ENCODE data around the gene MED25. TPM values are rescaled to one million over a fixed set of nuclear protein-coding genes. Genes with fewer than 3 reads are reported as not detected.

MED25 gene
- total RNA-seq, 1 donor from 2014 or later: 72.2 TPM

DNA sequence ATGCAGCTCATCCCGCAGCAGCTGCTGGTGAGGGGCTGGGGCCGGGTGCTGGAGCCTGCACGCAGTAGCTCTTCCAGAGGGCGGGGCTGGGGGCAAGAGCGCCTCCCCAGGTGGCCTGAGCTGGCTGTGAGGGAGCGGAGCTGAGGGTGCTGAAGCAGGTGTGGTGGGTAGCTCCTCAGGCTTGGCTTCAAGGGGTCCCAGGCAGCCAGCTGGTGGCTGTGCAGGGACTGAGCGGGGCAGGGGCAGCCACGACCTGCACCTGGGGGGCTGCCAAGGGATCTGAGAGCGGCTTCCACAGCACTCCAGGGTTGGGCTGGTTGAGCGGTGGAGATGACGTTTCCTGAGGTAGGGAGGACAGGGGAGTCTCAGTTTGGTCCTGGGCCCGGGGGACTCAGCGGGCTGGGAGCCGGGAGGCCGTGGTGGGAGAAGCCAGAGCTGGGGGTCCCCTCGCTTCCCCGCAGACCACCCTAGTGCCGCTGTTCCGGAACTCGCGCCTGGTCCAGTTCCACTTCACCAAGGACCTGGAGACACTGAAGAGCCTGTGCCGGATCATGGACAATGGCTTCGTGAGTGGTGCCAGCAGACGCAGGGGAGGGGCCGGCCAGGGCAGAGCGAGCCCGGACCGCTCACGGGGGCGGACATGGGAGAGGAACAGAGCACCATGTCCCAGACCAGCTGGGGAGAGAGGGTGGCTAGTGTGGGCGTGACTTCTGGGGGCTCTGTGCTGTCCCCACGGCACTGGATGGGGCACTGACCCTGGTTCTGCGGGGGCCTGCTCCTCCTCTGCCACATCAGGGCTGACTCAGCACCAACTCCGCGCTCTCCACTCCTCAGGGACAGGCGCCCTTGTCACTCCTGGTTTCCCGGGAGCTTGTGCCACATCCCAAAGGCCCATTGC, 40.2 kb downstream of the MED25 start:
- H3K79me2 ChIP-seq (ENCODE audit: insufficient read depth, low read length): peaks cover 46% of the 10 kb centered on the region
- peak overlapping the region; percentile 65 for H3K4me2 ChIP-seq (ENCODE audit: low read length)
- peak overlapping the region; percentile 61 for H3K27ac ChIP-seq (ENCODE audit: low read depth, low read length)
- no peak overlapping the region for H3K4me3 ChIP-seq (ENCODE audit: insufficient read depth, low read depth, low read length)
- peak overlapping the region; percentile 50 for H3K9ac ChIP-seq (ENCODE audit: low read length)
- no peak for FAIRE-seq
- no peaks in the 10 kb centered on the region for H3K27me3 ChIP-seq (ENCODE audit: insufficient read depth, low read length)
- DNase-seq (ENCODE audit: low read depth): no peak
- Mint-ChIP-seq H3K36me3 (ENCODE audit: low read depth, unreplicated experiment) (peaks cover 8% of the 10 kb centered on the region), H3K27me3 (ENCODE audit: low read depth, unreplicated experiment) (no peaks in the 10 kb centered on the region), H3K9me3 (ENCODE audit: unreplicated experiment) (no peaks in the 10 kb centered on the region), H3K4me3 (ENCODE audit: unreplicated experiment) (no peak overlapping the region), H3K4me1 (ENCODE audit: low read depth, unreplicated experiment) (peaks cover 12% of the 10 kb centered on the region), H3K27ac (ENCODE audit: unreplicated experiment) (peak overlapping the region; percentile 58)
- peaks cover 73% of the 10 kb centered on the region for H4K20me1 ChIP-seq (ENCODE audit: insufficient read depth, low read length)
- no peaks in the 10 kb centered on the region for H3K9me3 ChIP-seq (ENCODE audit: insufficient read depth, low read depth, low read length)
- H3K4me1 ChIP-seq (ENCODE audit: insufficient read depth, low read length): peaks cover 34% of the 10 kb centered on the region
- H2AFZ ChIP-seq (ENCODE audit: low read depth, low read length): no peak overlapping the region
- H3K36me3 ChIP-seq (ENCODE audit: insufficient read depth, low read length): peaks cover 3% of the 10 kb centered on the region
- TF ChIP-seq EZH2 (IDR thresholded peaks at IDR 0.05; ENCODE audit: insufficient read depth, low read length): no peak
- TF ChIP-seq, protein P1, sequence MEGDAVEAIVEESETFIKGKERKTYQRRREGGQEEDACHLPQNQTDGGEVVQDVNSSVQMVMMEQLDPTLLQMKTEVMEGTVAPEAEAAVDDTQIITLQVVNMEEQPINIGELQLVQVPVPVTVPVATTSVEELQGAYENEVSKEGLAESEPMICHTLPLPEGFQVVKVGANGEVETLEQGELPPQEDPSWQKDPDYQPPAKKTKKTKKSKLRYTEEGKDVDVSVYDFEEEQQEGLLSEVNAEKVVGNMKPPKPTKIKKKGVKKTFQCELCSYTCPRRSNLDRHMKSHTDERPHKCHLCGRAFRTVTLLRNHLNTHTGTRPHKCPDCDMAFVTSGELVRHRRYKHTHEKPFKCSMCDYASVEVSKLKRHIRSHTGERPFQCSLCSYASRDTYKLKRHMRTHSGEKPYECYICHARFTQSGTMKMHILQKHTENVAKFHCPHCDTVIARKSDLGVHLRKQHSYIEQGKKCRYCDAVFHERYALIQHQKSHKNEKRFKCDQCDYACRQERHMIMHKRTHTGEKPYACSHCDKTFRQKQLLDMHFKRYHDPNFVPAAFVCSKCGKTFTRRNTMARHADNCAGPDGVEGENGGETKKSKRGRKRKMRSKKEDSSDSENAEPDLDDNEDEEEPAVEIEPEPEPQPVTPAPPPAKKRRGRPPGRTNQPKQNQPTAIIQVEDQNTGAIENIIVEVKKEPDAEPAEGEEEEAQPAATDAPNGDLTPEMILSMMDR (IDR thresholded peaks at IDR 0.05; ENCODE audit: insufficient read depth, low read depth, low read length): no peak

DNA sequence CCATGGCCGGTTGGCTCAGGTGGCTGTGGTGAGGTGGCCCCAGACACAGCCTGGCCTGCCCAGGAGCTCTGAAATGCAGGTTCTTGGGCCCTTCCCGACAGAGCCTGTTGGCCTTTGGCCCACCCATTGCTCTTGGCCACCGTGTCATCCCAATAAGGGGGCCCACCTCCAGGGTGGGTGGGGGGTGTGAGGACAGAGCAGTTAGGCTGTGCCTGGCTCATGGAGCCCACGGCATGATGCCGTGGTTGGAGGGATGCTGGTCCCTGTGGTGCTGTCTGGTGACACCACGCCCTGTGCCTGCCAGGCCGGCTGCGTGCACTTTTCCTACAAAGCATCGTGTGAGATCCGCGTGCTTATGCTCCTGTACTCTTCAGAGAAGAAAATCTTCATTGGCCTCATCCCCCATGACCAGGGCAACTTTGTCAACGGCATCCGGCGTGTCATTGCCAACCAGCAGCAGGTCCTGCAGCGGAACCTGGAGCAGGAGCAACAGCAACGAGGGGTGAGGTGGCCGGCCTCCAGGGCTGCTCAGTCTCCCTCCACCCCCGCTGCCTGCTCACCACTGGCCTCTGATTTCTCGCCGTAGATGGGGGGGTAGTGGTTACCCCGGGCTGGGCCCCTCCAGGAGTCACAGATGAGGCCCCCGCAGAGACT, 41.7 kb downstream of the MED25 start:
- H4K20me1 ChIP-seq (ENCODE audit: insufficient read depth, low read length): peaks cover 75% of the 10 kb centered on the region
- no peaks in the 10 kb centered on the region for H3K27me3 Mint-ChIP-seq (ENCODE audit: low read depth, unreplicated experiment)
- no peaks in the 10 kb centered on the region for H3K27me3 ChIP-seq (ENCODE audit: insufficient read depth, low read length)
- TF ChIP-seq, protein P1 (IDR thresholded peaks at IDR 0.05; ENCODE audit: insufficient read depth, low read depth, low read length): no peak
- TF ChIP-seq EZH2 (IDR thresholded peaks at IDR 0.05; ENCODE audit: insufficient read depth, low read length): no peak
- H3K36me3 Mint-ChIP-seq (ENCODE audit: low read depth, unreplicated experiment): peaks cover 11% of the 10 kb centered on the region
- H3K9me3 ChIP-seq (ENCODE audit: insufficient read depth, low read depth, low read length): no peaks in the 10 kb centered on the region
- H3K4me2 ChIP-seq (ENCODE audit: low read length): peak overlapping the region; percentile 65
- H3K27ac Mint-ChIP-seq (ENCODE audit: unreplicated experiment): no peak overlapping the region
- no peaks in the 10 kb centered on the region for H3K9me3 Mint-ChIP-seq (ENCODE audit: unreplicated experiment)
- no peak for DNase-seq (ENCODE audit: low read depth)
- peaks cover 31% of the 10 kb centered on the region for H3K4me1 ChIP-seq (ENCODE audit: insufficient read depth, low read length)
- no peak overlapping the region for H3K4me3 Mint-ChIP-seq (ENCODE audit: unreplicated experiment)
- peak overlapping the region; percentile 33 for H3K9ac ChIP-seq (ENCODE audit: low read length)
- H2AFZ ChIP-seq (ENCODE audit: low read depth, low read length): no peak overlapping the region
- H3K4me3 ChIP-seq (ENCODE audit: insufficient read depth, low read depth, low read length): no peak overlapping the region
- peak overlapping the region; percentile 63 for H3K27ac ChIP-seq (ENCODE audit: low read depth, low read length)
- H3K79me2 ChIP-seq (ENCODE audit: insufficient read depth, low read length): peaks cover 46% of the 10 kb centered on the region
- peaks cover 16% of the 10 kb centered on the region for H3K36me3 ChIP-seq (ENCODE audit: insufficient read depth, low read length)
- no peak for FAIRE-seq
- H3K4me1 Mint-ChIP-seq (ENCODE audit: low read depth, unreplicated experiment): peaks cover 9% of the 10 kb centered on the region
